ENCODE measurements around the gene USP6NL.

Gene USP6NL

DNA sequence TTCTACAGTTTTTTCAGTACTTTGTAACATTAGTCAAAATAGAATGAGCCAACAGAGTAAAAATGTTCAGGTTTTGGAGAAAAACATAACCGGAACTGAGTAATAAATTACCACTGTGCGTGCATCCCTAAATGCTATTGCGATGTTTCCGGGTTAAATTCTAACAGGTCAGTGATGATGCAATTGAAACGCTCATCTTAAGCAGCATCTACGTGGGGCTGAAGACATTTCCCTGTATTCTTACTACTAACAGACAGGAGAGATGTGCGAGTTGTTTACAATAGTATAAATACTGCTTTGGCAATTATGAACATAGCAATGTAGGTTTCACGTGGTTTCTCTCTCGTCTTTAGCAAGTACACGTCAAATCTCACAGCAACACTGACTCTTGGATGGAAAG lies 149.4 kb downstream of the USP6NL start:
- Mint-ChIP-seq H3K27ac (no peak overlapping the region), H3K36me3 (ENCODE audit: low read depth) (no peaks in the 10 kb centered on the region), H3K4me1 (ENCODE audit: low read depth) (no peaks in the 10 kb centered on the region), H3K27me3 (ENCODE audit: low read depth) (no peaks in the 10 kb centered on the region), H3K9me3 (no peaks in the 10 kb centered on the region), H3K4me3 (no peak overlapping the region)

DNA sequence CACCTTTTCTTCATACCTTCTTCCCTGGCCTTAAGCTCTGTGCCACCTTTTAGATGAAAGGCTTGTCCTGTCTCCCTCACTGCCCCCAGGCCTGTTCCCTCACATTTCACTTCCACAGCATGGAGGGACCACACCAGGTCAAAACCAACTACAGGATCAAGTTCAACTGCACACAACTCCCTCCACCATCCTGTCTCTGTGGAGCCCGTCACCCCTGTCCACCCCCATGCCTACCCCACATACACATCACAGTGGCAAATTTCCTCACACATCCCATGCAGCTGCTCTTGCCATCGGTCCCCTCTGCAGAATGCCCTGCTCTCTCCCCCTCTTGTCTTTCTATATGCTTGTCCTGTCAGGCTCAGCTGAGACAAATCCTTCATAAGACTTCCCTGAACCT lies 154.1 kb downstream of the USP6NL start:
- Mint-ChIP-seq H3K9me3 (no peaks in the 10 kb centered on the region), H3K36me3 (ENCODE audit: low read depth) (no peaks in the 10 kb centered on the region), H3K27ac (no peak overlapping the region), H3K27me3 (ENCODE audit: low read depth) (peaks cover 4% of the 10 kb centered on the region), H3K4me1 (ENCODE audit: low read depth) (no peaks in the 10 kb centered on the region), H3K4me3 (no peak overlapping the region)

DNA sequence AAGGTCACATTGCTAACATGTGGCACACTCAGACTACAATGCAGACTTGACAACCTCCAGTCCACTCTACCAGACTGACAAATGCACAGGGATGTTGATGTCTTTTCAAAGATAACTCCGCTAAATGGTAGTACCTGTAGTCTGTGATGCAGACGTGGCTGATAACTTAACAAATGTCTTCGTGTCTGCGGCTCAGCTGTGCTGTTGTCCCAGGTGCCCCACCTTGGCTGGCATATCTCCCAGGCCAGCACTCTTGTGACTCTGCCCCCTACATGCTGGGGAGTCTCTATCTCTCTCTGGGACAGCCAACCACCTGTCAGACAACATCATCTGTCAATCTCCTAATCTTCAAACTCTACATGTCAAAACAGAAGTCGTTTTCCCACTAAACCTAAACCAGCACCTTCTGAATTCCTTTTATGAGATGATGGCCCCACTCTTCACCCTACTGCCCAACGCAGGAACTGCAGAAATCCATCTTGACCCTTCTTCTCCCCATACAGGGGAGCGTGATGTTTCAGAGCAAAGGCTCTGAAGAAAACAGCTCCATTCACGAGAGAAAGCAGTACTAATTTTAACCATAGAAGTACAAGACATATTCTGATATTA lies 156.4 kb downstream of the USP6NL start:
- Mint-ChIP-seq H3K4me3 (no peak overlapping the region), H3K4me1 (ENCODE audit: low read depth) (no peaks in the 10 kb centered on the region), H3K36me3 (ENCODE audit: low read depth) (no peaks in the 10 kb centered on the region), H3K27me3 (ENCODE audit: low read depth) (peaks cover 15% of the 10 kb centered on the region), H3K9me3 (no peaks in the 10 kb centered on the region), H3K27ac (no peak overlapping the region)

DNA sequence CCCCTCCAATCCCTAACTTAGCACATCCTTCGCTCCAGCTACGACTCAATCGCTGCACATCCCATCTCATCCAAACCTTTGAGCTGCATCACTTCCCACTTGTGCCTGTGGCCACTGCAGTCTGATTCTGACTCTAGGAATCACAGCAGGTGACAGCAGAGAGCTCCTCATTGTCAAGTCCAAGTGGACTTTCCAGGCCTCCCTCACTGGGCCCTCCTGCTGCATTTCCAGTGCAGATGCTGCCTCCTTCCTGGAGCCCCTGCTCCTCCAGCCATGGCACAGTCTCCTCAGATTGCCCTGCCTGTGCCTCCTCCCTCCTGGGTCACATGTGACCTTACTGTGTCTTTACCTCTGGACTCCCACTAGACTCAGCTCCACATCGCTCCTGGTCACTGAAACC lies 157.3 kb downstream of the USP6NL start:
- Mint-ChIP-seq H3K4me3 (no peak overlapping the region), H3K4me1 (ENCODE audit: low read depth) (no peaks in the 10 kb centered on the region), H3K27ac (no peak overlapping the region)

DNA sequence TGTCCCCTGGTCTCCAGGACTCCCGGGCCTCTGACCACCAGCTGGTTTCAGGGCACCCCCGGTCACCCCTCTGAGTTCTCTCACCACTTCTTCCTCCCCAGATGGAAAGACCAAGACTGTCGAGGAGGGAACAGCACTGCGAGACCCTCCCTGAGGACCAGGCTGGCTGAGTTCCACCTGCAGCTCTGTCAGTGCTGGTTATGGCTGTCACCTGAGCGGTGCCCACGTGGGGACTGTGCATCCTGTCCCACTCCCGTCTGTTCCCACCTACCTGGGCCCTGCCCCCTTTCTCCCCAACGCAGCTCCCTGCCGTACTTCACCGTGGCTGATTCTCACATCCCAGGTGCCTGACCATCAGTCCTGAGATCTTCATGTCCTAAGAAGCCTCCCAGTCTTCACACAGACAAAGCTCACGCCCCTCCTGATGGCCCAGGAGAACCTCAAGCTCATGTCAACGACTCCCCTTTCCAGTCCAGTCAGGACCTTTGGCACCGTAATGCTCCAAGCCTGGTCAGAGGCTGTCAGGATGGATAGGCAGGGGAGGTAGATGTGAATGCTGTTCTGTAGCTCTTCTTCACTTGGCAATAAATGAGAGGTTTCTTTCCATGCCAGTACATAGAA lies 159.7 kb downstream of the USP6NL start:
- no peak overlapping the region for H3K4me3 Mint-ChIP-seq
- H3K36me3 Mint-ChIP-seq (ENCODE audit: low read depth), result no peaks in the 10 kb centered on the region
- peaks cover 2% of the 10 kb centered on the region for H3K4me1 Mint-ChIP-seq (ENCODE audit: low read depth)
- H3K27me3 Mint-ChIP-seq (ENCODE audit: low read depth), result peaks cover 18% of the 10 kb centered on the region
- no peaks in the 10 kb centered on the region for H3K9me3 Mint-ChIP-seq
- no peak overlapping the region for H3K27ac Mint-ChIP-seq

More for the DNA sequence above, 157.3 kb downstream of the USP6NL start:
- Mint-ChIP-seq H3K36me3 (ENCODE audit: low read depth) (no peaks in the 10 kb centered on the region), H3K27me3 (ENCODE audit: low read depth) (peaks cover 18% of the 10 kb centered on the region), H3K9me3 (no peaks in the 10 kb centered on the region)

DNA sequence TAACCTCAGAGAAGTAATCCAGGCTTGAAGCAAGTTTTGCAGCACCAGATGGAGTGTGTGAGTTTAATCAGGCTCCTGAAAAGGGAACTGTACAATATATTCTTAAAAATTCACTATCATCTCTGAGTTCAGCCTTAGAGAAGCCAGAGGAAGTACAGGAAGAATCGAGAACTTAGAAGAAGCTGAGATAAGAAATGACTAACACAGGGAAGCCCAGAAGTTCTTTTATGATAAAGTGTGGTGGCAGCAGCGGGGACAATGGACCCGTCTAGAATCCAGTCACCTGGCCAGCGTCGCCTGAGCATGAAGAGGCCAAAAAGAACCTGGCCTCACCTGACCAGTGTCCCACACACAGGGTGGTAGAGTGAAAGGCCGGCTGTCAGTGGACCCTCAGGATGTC lies 161.0 kb downstream of the USP6NL start:
- Mint-ChIP-seq H3K36me3 (ENCODE audit: low read depth) (no peaks in the 10 kb centered on the region), H3K27ac (no peak overlapping the region), H3K4me3 (no peak overlapping the region), H3K27me3 (ENCODE audit: low read depth) (peaks cover 21% of the 10 kb centered on the region), H3K4me1 (ENCODE audit: low read depth) (peaks cover 2% of the 10 kb centered on the region), H3K9me3 (no peaks in the 10 kb centered on the region)

DNA sequence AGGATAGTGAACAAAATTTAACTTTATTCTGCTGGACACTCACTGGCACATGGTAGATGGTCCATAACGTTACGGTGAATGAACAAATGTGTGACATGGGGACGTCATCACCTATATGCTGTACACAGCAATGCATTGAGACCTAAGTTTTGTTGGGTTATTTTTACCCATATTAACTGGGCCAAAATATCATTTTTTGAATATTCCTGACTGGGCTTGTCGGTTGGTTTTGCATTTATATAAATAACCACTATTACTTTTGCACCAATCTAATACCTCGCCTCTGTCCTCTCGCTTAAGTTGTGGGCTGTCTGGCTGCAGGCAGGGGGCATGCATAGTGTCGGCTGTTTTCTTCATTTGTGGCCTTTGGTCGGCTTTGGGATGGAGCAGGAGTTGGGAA lies 161.7 kb downstream of the USP6NL start:
- H3K4me1 Mint-ChIP-seq (ENCODE audit: low read depth), result peaks cover 2% of the 10 kb centered on the region
- no peak overlapping the region for H3K27ac Mint-ChIP-seq
- H3K27me3 Mint-ChIP-seq (ENCODE audit: low read depth), result peaks cover 21% of the 10 kb centered on the region
- no peak overlapping the region for H3K4me3 Mint-ChIP-seq
- H3K36me3 Mint-ChIP-seq (ENCODE audit: low read depth), result no peaks in the 10 kb centered on the region
- H3K9me3 Mint-ChIP-seq, result no peaks in the 10 kb centered on the region

DNA sequence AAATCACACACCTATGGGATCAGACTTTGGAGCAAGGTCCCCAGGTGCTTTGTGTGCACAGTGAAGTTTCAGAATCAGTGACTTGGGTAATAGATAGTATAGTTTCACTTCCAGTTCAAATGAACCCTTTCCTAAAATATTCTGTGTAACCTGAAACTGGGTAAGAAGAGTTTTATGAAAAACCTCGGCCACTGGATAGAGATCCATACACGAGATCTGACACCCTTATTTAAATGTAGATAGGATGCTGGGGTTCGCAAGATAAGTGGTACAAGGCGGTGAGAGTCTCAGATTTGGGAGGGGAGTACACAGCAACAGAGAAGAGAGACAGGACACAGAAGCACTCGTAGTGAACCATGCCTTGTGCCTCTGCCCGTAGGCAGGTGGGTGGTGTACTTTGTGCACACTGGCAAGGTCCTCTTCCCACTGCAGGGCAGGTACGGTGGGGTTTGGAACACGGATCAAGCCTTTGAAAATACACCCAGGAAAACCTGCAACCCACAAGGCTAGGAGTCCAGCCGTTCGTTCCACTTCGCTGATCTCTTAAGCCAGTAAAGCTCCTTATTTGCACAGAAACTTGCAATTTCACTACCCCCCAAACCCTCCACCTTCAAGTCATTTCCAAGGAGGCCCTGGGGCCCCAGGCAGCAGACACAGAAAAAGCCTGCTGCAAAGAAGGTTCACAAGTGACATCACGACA lies 162.8 kb downstream of the USP6NL start:
- Mint-ChIP-seq H3K9me3 (no peaks in the 10 kb centered on the region), H3K27me3 (ENCODE audit: low read depth) (peaks cover 21% of the 10 kb centered on the region), H3K4me3 (no peak overlapping the region), H3K36me3 (ENCODE audit: low read depth) (no peaks in the 10 kb centered on the region), H3K4me1 (ENCODE audit: low read depth) (peaks cover 2% of the 10 kb centered on the region), H3K27ac (no peak overlapping the region)

DNA sequence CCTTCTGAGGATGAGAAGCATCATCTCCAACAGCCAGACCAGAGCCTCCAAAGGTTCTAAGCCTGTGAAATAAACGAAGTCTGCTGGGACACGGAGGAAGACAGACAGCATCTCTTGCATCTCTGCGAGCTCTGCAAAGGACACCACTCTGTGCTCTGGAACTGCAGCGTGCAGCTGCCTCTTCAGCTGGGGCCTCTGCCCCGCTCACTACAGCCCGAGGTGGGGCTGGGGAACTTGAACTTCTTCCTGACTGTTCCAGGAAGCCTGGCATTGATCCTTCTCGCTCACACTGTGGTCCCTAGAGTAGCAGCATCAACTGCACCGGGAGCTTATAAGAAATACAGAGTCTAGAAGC lies 163.3 kb downstream of the USP6NL start:
- H3K27ac Mint-ChIP-seq, result no peak overlapping the region
- no peak overlapping the region for H3K4me3 Mint-ChIP-seq
- H3K4me1 Mint-ChIP-seq (ENCODE audit: low read depth), result peaks cover 2% of the 10 kb centered on the region

DNA sequence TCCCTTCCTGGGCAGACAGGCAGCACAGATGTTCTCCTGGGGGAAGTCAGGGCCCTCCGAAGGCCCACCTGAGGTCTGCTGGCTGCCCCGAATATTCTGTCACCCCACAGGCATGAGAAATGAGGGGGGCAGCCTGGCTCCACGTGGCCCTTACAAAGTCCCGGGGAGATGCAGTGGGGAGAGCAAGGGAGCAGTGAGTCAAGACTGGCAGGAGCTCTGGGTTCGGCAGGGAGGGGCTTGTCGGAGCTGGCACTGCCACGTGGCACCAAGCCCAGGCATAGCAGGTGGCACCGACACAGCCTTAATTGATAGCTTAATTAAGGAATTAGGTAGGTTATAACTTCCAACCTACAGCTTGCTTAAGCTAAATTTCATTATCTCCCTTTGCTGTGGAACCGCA lies 163.9 kb downstream of the USP6NL start:
- H3K9me3 Mint-ChIP-seq, result no peaks in the 10 kb centered on the region
- peaks cover 2% of the 10 kb centered on the region for H3K4me1 Mint-ChIP-seq (ENCODE audit: low read depth)
- no peak overlapping the region for H3K27ac Mint-ChIP-seq
- H3K4me3 Mint-ChIP-seq, result no peak overlapping the region
- H3K36me3 Mint-ChIP-seq (ENCODE audit: low read depth), result no peaks in the 10 kb centered on the region
- peaks cover 20% of the 10 kb centered on the region for H3K27me3 Mint-ChIP-seq (ENCODE audit: low read depth)

More for the DNA sequence above, 163.3 kb downstream of the USP6NL start:
- Mint-ChIP-seq H3K36me3 (ENCODE audit: low read depth) (no peaks in the 10 kb centered on the region), H3K9me3 (no peaks in the 10 kb centered on the region), H3K27me3 (ENCODE audit: low read depth) (peaks cover 21% of the 10 kb centered on the region)

DNA sequence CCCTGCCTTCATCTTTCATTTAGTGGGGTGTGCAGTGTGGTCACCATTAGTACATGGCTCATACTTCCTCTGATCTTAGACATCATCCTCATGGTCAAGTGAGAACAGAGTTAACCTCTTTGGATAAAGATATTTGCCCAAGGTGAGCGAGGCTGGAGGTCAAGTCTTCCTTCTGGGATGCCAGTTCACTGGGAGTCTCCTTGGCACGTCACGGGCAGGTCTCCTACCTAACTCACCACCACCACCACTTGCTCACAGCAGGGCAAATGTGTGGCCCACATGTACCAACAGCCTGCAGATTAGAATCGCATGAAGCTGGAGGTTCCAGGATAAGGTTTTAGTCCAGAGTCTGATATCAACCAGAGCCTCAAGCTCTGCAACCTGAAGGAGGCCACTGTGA lies 164.6 kb downstream of the USP6NL start:
- Mint-ChIP-seq H3K27ac (no peak overlapping the region), H3K27me3 (ENCODE audit: low read depth) (peaks cover 13% of the 10 kb centered on the region), H3K4me3 (no peak overlapping the region), H3K36me3 (ENCODE audit: low read depth) (no peaks in the 10 kb centered on the region), H3K9me3 (no peaks in the 10 kb centered on the region), H3K4me1 (ENCODE audit: low read depth) (peaks cover 2% of the 10 kb centered on the region)

DNA sequence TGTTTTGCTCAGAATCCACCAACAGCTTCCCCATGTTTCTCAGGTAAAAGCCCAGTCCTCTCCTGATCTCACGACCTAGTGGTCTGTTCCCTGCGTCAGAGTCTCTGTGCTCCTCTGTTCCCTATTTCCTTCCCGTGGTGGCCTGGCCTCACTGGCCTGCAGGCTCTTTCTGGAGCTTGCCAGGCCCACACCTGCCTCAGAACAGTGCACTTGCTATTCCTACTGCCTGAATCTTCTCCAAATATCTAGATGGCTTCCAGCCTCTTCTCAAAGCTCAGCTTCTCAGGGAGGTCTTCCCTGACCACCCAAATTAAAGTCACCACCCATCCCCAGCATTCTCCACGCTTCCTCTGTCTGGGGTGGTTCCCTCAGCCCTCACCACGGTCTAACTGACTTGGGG lies 165.3 kb downstream of the USP6NL start:
- no peak overlapping the region for H3K4me3 Mint-ChIP-seq
- H3K36me3 Mint-ChIP-seq (ENCODE audit: low read depth), result no peaks in the 10 kb centered on the region
- no peaks in the 10 kb centered on the region for H3K9me3 Mint-ChIP-seq
- no peak overlapping the region for H3K27ac Mint-ChIP-seq
- peaks cover 2% of the 10 kb centered on the region for H3K4me1 Mint-ChIP-seq (ENCODE audit: low read depth)
- H3K27me3 Mint-ChIP-seq (ENCODE audit: low read depth), result peaks cover 10% of the 10 kb centered on the region

DNA sequence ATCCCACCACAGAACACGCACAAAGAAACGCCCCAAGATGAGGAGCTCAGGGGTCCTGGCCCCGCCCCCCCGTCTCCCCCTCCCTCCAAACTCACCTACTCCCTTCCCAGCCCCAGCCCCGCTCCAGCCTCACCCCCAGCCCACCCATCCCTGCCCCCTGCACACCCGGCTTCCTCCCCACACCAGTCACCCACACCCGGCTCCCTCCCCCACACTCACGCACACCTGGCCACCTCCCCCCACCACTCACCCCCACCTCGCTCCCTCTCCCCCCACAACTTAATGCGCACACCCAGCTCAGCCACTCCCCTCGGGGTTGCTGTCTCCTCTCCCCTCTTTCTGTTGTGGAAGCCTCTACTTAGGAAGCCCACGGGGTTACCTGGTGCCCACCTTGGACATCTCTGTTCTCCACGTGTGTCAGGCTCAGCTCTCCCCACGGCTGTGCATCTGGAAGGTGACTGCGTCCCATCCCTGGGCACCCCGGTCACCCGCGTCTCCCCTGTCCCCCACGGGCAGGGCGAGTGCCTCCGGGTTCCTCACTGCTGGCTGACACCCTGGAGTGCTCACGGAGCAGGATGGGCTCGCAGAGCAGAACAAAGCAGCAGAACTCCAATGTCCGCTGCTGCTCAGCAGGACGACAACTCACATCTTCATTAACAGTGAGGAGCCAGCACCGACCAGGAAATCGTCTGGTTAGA lies 166.8 kb downstream of the USP6NL start:
- H3K4me1 Mint-ChIP-seq (ENCODE audit: low read depth), result peaks cover 11% of the 10 kb centered on the region
- H3K27me3 Mint-ChIP-seq (ENCODE audit: low read depth), result peaks cover 3% of the 10 kb centered on the region
- no peaks in the 10 kb centered on the region for H3K9me3 Mint-ChIP-seq

DNA sequence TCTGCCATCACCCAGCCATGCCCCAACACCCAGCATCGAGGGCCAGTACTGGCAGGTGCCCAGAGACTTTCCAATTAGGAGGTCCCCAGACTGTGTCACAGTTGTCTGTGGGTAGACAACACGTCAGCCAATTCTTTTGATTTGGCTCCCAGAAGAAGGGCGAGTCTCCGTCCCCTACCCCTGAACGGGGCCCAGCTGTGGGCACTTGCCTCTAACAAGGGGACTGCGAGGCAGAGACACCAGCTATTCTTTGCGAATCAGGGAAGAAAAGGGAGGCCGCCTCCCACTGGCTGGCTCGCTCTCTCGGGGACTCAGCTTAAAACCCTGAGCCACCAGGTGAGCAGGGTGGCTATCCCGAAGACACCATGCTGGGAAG lies 167.3 kb downstream of the USP6NL start:
- H3K36me3 Mint-ChIP-seq (ENCODE audit: low read depth), result no peaks in the 10 kb centered on the region
- H3K27me3 Mint-ChIP-seq (ENCODE audit: low read depth), result peaks cover 3% of the 10 kb centered on the region
- H3K4me1 Mint-ChIP-seq (ENCODE audit: low read depth), result peaks cover 11% of the 10 kb centered on the region
- H3K9me3 Mint-ChIP-seq, result no peaks in the 10 kb centered on the region
- no peak overlapping the region for H3K27ac Mint-ChIP-seq
- no peak overlapping the region for H3K4me3 Mint-ChIP-seq

More for the DNA sequence above, 166.8 kb downstream of the USP6NL start:
- Mint-ChIP-seq H3K4me3 (no peak overlapping the region), H3K36me3 (ENCODE audit: low read depth) (no peaks in the 10 kb centered on the region), H3K27ac (no peak overlapping the region)
